HuH-7.5 (cell line): ENCODE results near the gene TNNI2.
"Not testable (repeated sequence)": the region's sequence is repeated elsewhere in the genome, so short reads cannot be mapped to it uniquely, and the experiment has no call there.

Experiments
- DNase-seq: peaks from one replicate; pipeline ENCODE4 v3.0.0; 2011; ENCODE audit warnings: low spot score

Gene TNNI2

GRCh38 chr11:1862588-1863351, 24.0 kb downstream of the TNNI2 start:
- DNase-seq, result no peak

GRCh38 chr11:1863352-1864216, 24.8 kb downstream of the TNNI2 start:
- DNase-seq, result no peak

- no peak for DNase-seq
Observed at GRCh38 chr11:1864231-1864630, 25.4 kb downstream of the TNNI2 start.

GRCh38 chr11:1864831-1865665, 26.3 kb downstream of the TNNI2 start:
- DNase-seq, result no peak

GRCh38 chr11:1866226-1866625, 27.4 kb downstream of the TNNI2 start:
- no peak for DNase-seq

- DNase-seq, result no peak
Observed at GRCh38 chr11:1866776-1867175, 28.0 kb downstream of the TNNI2 start.

- no peak for DNase-seq
Observed at GRCh38 chr11:1867381-1867780, 28.6 kb downstream of the TNNI2 start.

GRCh38 chr11:1868056-1868635, 29.4 kb downstream of the TNNI2 start:
- DNase-seq, result no peak

GRCh38 chr11:1868636-1869291, 30.0 kb downstream of the TNNI2 start:
- no peak for DNase-seq

GRCh38 chr11:1869427-1870325, 30.9 kb downstream of the TNNI2 start:
- DNase-seq, result peak; percentile 61

- DNase-seq, result no peak
Observed at GRCh38 chr11:1870326-1870696, 31.5 kb downstream of the TNNI2 start.

- DNase-seq, result no peak
Observed at GRCh38 chr11:1870721-1871466, 32.1 kb downstream of the TNNI2 start.

- no peak for DNase-seq
Observed at GRCh38 chr11:1871531-1871930, 32.8 kb downstream of the TNNI2 start.

GRCh38 chr11:1872267-1872985, 33.6 kb downstream of the TNNI2 start:
- DNase-seq, result no peak

GRCh38 chr11:1873048-1873812, 34.4 kb downstream of the TNNI2 start:
- DNase-seq, result no peak

- not testable (repeated sequence) for DNase-seq
Observed at GRCh38 chr11:1873813-1874150, 35.0 kb downstream of the TNNI2 start.

GRCh38 chr11:1874441-1875092, 35.8 kb downstream of the TNNI2 start:
- not testable (repeated sequence) for DNase-seq
